Bronchial epithelial cell (primary cell): ENCODE results near the gene MTFMT. TPM values are rescaled to one million over a fixed set of nuclear protein-coding genes. Genes with fewer than 3 reads are reported as not detected.

Experiments
- DNase-seq: peaks from one replicate; pipeline ENCODE4 v3.0.0-alpha.2; 2010; ENCODE audit warnings: low read depth
- FAIRE-seq: peaks from 2 replicates; lab custom pipeline; 2011; peaks lifted over from hg19 to GRCh38; lab: Jason Lieb, UNC
- H3K27me3 ChIP-seq: 2 replicates; pipeline ENCODE4 v1.5.1; 2011; ENCODE audit warnings: low read length; ENCODE audit not compliant: control insufficient read depth, insufficient read depth
- H3K36me3 ChIP-seq: 2 replicates; pipeline ENCODE4 v1.5.1; 2011; ENCODE audit warnings: low read length; ENCODE audit not compliant: control insufficient read depth, insufficient read depth
- H3K4me3 ChIP-seq: 2 replicates; pipeline ENCODE4 v1.5.1; 2011; ENCODE audit warnings: mild to moderate bottlenecking, low read depth, low read length, control low read depth
- CTCF ChIP-seq: IDR thresholded peaks from 2 replicates; pipeline ENCODE4 v1.5.1; 2011; ENCODE audit warnings: mild to moderate bottlenecking, moderate library complexity, low read length, control low read depth, inconsistent platforms; ENCODE audit not compliant: insufficient read depth, severe bottlenecking
- total RNA-seq: library from RNA; depleted of rRNA; stranded (reverse); fragments of >200 nt; gene quantifications from 2 replicates; pipeline ENCODE4 v1.2.1, GENCODE V29; 2014

The MTFMT gene
- total RNA-seq, 1 donor from 2014 or later = 17.4 TPM

GRCh38 chr15:65068403-65068788 is 39.0 kb upstream of the MTFMT start:
- no peak for FAIRE-seq
- DNase-seq = no peak
- peaks cover 13% of the 10 kb centered on the region for H3K27me3 ChIP-seq
- H3K4me3 ChIP-seq = no peak overlapping the region
- no peaks in the 10 kb centered on the region for H3K36me3 ChIP-seq
- TF ChIP-seq CTCF = no peak

GRCh38 chr15:65067645-65068402 is 38.4 kb upstream of the MTFMT start, which contains the start of gene RASL12:
RASL12 (minus strand) TSS chr15:65067991; CDS start chr15:65067835, 156 bp downstream.
- FAIRE-seq (no peak), DNase-seq (no peak)
- H3K36me3 ChIP-seq = no peaks in the 10 kb centered on the region
- peaks cover 13% of the 10 kb centered on the region for H3K27me3 ChIP-seq
- no peak within 1 kb of the TSS for H3K4me3 ChIP-seq
- TF ChIP-seq CTCF = no peak

DNA sequence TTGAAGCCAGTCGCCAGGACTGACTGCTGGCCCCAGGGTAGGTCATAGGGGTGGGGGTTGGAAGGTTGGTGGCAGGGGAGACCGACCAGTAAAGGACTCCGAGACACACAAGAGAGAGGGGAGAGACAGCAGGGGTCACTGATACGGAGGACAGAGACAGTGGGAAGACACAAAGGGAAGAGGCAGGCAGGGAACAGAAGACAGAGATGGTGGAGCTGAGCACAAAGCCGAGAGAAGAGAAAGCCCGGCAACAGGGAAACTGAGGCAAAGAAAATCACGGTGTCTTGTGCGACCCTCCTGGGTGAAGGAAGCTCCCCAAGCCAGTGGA is 37.8 kb upstream of the MTFMT start:
- DNase-seq (no peak), FAIRE-seq (no peak)
- H3K27me3 ChIP-seq = peaks cover 13% of the 10 kb centered on the region
- TF ChIP-seq CTCF = no peak
- H3K36me3 ChIP-seq = no peaks in the 10 kb centered on the region
- H3K4me3 ChIP-seq = no peak overlapping the region

DNA sequence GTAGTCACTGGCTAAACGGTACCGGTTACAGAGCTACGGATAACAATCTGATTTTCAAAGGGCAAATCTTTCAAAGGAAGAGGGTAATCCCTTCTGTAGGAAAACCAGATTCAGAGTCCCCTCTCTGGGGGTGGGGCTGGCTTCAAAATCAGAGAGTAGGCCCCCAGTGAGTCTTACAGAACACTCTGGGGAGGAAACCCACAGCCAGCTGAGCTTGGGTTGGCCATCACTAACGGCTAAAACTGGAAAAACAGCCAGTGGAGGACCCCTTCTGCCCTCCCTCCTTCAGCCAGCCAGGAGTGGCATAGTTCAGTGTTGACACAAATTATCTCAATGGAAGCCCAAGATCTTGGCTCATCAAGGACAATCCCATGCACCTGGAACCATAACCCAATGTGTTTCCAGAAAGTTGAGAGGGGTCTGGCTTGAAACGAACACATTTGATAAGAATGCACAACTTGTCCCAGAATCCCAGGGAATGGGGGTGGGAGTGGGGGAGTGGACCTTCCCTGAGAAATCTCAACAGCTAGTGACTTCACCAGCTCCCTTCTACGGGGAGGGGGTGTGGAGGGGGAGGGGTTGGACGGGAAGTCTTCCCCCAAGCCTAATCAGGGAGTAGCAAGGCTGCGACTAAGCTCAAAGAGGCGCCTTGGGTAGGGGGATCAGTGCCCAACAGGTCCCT is 37.3 kb upstream of the MTFMT start:
- Histone ChIP-seq H3K36me3 (no peaks in the 10 kb centered on the region), H3K4me3 (no peak overlapping the region), H3K27me3 (peaks cover 13% of the 10 kb centered on the region)
- FAIRE-seq = no peak
- no peak for DNase-seq
- no peak for TF ChIP-seq CTCF

DNA sequence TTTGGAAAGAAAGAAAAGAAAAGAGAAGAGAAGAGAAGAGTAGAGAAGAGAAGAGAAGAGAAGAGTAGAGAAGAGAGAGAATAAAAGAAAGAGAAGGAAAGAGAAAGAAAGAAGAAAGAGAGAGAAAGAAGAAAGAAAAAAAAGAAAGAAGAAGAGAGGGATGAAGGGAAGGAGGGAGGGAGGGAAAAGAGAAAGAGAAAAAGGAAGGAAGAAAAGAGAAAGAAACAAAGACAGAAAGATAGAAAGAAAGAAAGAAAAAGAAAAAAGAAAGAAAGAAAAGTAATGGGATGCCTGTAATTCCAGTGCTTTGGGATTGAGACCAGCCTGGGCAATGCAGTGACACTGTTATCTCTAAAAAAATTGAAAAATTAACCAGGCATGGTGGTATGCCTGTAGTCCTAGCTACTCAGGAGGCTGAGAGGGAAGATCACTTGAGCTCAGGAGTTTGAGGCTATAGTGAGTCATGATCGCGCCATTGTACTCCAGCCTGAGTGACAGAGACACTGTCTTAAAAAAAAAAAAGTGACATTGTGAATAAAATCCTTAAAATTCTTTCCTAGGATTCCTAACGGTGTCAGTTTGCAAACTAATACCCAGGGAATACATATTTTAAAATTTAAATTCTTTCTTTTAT is 36.7 kb upstream of the MTFMT start:
- no peak for FAIRE-seq
- no peak overlapping the region for H3K4me3 ChIP-seq
- peaks cover 13% of the 10 kb centered on the region for H3K27me3 ChIP-seq
- no peaks in the 10 kb centered on the region for H3K36me3 ChIP-seq
- no peak for DNase-seq
- TF ChIP-seq CTCF = no peak
